Breast epithelium (tissue), 3 donors: ENCODE data around the gene SLC6A1.

Experiments
- CTCF ChIP-seq, 3 donors: fragments of 450-650 bp; IDR thresholded peaks; one replicate each; pipeline ENCODE4 v1.5.1; 2016 to 2017; ENCODE audit warnings: antibody characterized with exemption in 3 of 3, mild to moderate bottlenecking in 3 of 3, moderate library complexity in 3 of 3
- POLR2A ChIP-seq: fragments of 450-650 bp; IDR thresholded peaks from one replicate; pipeline ENCODE4 v1.6.1; 2016; ENCODE audit warnings: antibody characterized with exemption, mild to moderate bottlenecking, moderate library complexity

DNA sequence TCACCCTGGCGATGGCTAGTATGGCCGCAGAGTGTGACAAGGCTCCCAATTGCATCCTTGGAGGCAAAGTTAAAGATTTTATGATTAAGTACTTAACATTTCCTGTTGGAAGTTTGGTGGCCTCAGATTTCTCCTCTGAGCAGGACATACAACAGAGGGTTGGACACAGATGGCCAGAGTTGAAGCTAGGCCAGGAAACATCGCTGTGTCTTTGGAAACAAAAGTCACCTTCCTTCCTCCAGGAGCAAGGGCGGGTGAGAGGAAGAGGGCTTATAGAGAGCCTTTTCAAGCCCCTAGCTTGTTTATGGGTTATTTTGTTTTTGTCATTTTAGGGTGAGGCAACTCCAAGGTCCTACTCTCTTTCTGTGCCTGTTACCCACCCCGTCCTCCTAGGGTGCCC lies 24.2 kb downstream of the SLC6A1 start:
- no peak for TF ChIP-seq CTCF (IDR thresholded peaks at IDR 0.05)
- no peak for TF ChIP-seq POLR2A
